Tibial nerve (tissue), 3 donors: ENCODE data around the gene OGFOD3.

Experiments used
- POLR2A ChIP-seq, 2 donors: fragments of 450-650 bp; IDR thresholded peaks; one replicate each; pipeline ENCODE4 v1.6.1; 2017; ENCODE audit warnings: antibody characterized with exemption in 2 of 2, mild to moderate bottlenecking in 2 of 2, moderate library complexity in 2 of 2
- TF ChIP-seq, protein P1 (sequence below), 5 experiments: fragments of 200-600 bp in 3 of 5; fragments of 450-650 bp in 2 of 5; sonication (generic) in 3 of 5; IDR thresholded peaks; one replicate each; pipeline ENCODE4 v1.5.1; 2016 to 2019; ENCODE audit warnings: antibody characterized with exemption in 5 of 5, mild to moderate bottlenecking in 3 of 5, moderate library complexity in 2 of 5

DNA sequence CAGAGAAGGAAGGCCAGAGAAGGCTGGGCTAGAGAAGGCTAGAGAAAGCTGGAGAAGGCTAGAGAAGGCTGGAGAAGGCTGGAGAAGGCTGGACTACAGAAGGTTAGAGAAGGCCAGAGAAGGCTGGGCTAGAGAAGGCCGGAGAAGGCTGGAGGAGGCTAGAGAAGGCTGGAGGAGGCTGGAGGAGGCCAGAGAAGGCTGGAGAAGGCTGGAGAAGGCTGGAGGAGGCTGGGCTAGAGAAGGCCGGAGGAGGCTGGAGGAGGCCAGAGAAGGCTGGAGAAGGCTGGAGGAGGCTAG lies 6.4 kb upstream of the OGFOD3 start:
- TF ChIP-seq, protein P1, sequence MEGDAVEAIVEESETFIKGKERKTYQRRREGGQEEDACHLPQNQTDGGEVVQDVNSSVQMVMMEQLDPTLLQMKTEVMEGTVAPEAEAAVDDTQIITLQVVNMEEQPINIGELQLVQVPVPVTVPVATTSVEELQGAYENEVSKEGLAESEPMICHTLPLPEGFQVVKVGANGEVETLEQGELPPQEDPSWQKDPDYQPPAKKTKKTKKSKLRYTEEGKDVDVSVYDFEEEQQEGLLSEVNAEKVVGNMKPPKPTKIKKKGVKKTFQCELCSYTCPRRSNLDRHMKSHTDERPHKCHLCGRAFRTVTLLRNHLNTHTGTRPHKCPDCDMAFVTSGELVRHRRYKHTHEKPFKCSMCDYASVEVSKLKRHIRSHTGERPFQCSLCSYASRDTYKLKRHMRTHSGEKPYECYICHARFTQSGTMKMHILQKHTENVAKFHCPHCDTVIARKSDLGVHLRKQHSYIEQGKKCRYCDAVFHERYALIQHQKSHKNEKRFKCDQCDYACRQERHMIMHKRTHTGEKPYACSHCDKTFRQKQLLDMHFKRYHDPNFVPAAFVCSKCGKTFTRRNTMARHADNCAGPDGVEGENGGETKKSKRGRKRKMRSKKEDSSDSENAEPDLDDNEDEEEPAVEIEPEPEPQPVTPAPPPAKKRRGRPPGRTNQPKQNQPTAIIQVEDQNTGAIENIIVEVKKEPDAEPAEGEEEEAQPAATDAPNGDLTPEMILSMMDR (IDR thresholded peaks at IDR 0.05): no peak
- TF ChIP-seq POLR2A (IDR thresholded peaks at IDR 0.05): no peak
